Keratinocyte (primary cell): ENCODE results near the gene GRAMD1C. TPM values are rescaled to one million over a fixed set of nuclear protein-coding genes. Genes with fewer than 3 reads are reported as not detected.

ENCODE experiments used
- DNase-seq: peaks from one replicate; pipeline ENCODE4 v3.0.0-alpha.2; 2011; ENCODE audit warnings: low read depth, missing footprints, low spot score
- FAIRE-seq: peaks from 2 replicates; lab custom pipeline; 2011; peaks lifted over from hg19 to GRCh38; lab: Jason Lieb, UNC
- H2AFZ ChIP-seq: 2 replicates; pipeline ENCODE4 v1.6.0; 2012; ENCODE audit warnings: low read length, control low read depth, inconsistent platforms; ENCODE audit not compliant: control insufficient read depth
- H3K27ac ChIP-seq: 2 replicates; pipeline ENCODE4 v1.5.1; 2011; ENCODE audit warnings: low read length; ENCODE audit not compliant: control insufficient read depth, insufficient read depth
- H3K27me3 ChIP-seq: 3 replicates; pipeline ENCODE4 v1.6.0; 2011; ENCODE audit warnings: low read length; ENCODE audit not compliant: control insufficient read depth, insufficient read depth; ENCODE audit errors: extremely low read depth
- H3K36me3 ChIP-seq, 2 experiments: 2 replicates in 1 of 2; 3 replicates in 1 of 2; pipeline ENCODE4 v1.5.1; 2011; ENCODE audit warnings: low read length in 2 of 2, mild to moderate bottlenecking in 1 of 2; ENCODE audit not compliant: control insufficient read depth in 2 of 2, insufficient read depth in 2 of 2; ENCODE audit errors: extremely low read depth in 1 of 2
- H3K4me1 ChIP-seq: 3 replicates; pipeline ENCODE4 v1.5.1; 2011; ENCODE audit warnings: low read length; ENCODE audit not compliant: control insufficient read depth, insufficient read depth; ENCODE audit errors: extremely low read depth
- H3K4me2 ChIP-seq: 3 replicates; pipeline ENCODE4 v1.6.0; 2011; ENCODE audit warnings: low read depth, low read length; ENCODE audit not compliant: control insufficient read depth, insufficient read depth; ENCODE audit errors: extremely low read depth
- H3K4me3 ChIP-seq, 3 experiments: fragments of 200-600 bp in 1 of 3; sonication (generic) in 1 of 3; 2 replicates in 2 of 3; 3 replicates in 1 of 3; pipeline ENCODE4 v1.5.1; 2011 to 2016; ENCODE audit warnings: low read length in 3 of 3, mild to moderate bottlenecking in 3 of 3, control low read depth in 2 of 3, inconsistent platforms in 1 of 3, low read depth in 1 of 3, mixed read lengths in 1 of 3, mixed run types in 1 of 3, moderate library complexity in 1 of 3; ENCODE audit not compliant: control insufficient read depth in 2 of 3, insufficient read depth in 2 of 3; ENCODE audit errors: extremely low read depth in 1 of 3
- H3K79me2 ChIP-seq: 2 replicates; pipeline ENCODE4 v1.6.0; 2012; ENCODE audit warnings: low read length; ENCODE audit not compliant: control insufficient read depth, insufficient read depth
- H3K9ac ChIP-seq: 3 replicates; pipeline ENCODE4 v1.6.0; 2011; ENCODE audit warnings: low read length; ENCODE audit not compliant: control insufficient read depth, insufficient read depth; ENCODE audit errors: extremely low read depth
- H3K9me1 ChIP-seq: 3 replicates; pipeline ENCODE4 v1.6.0; 2011; ENCODE audit warnings: low read length; ENCODE audit not compliant: control insufficient read depth, insufficient read depth; ENCODE audit errors: extremely low read depth
- H3K9me3 ChIP-seq: 2 replicates; pipeline ENCODE4 v1.5.1; 2012; ENCODE audit warnings: low read depth, low read length; ENCODE audit not compliant: control insufficient read depth
- H4K20me1 ChIP-seq: 3 replicates; pipeline ENCODE4 v1.6.0; 2011; ENCODE audit warnings: low read length; ENCODE audit not compliant: control insufficient read depth, insufficient read depth; ENCODE audit errors: extremely low read depth
- CTCF ChIP-seq, 3 experiments: IDR thresholded peaks in 1 of 3; conservative IDR thresholded peaks in 1 of 3; optimal IDR thresholded peaks in 1 of 3; 2 replicates in 2 of 3; 3 replicates in 1 of 3; pipeline versions ENCODE3 to v1.5.1; 2011; ENCODE audit warnings: low read length in 3 of 3, mild to moderate bottlenecking in 3 of 3, moderate library complexity in 2 of 3, control low read depth in 1 of 3, inconsistent platforms in 1 of 3; ENCODE audit not compliant: insufficient read depth in 2 of 3; ENCODE audit errors: extremely low read depth in 1 of 3
- EZH2 ChIP-seq: IDR thresholded peaks from one replicate; pipeline ENCODE4 v1.6.1; 2012; ENCODE audit warnings: inconsistent platforms, mild to moderate bottlenecking, low read length, moderate library complexity
- dilution Hi-C: fragments of 300-500 bp; cut with MboI; formaldehyde crosslinking; loops from one replicate; pipeline ENCODE4 v1.7.0; 2020; ENCODE audit warnings: low sequenced_read_pairs; ENCODE audit not compliant: extremely low pct_ligation_motif_present
- polyA plus RNA-seq, 5 experiments: library from polyadenylated mRNA; depleted of rRNA in 3 of 5; stranded (reverse) in 3 of 5; stranded (forward) in 1 of 5; unstranded in 1 of 5; fragments of >200 nt; gene quantifications; 1 replicate in 1 of 5; 2 replicates in 3 of 5; 3 replicates in 1 of 5; pipeline versions ENCODE4 v1.2.1 to v1.2.3, GENCODE V29; 2011 to 2012; ENCODE audit warnings: missing spikeins in 2 of 5, low read depth in 1 of 5, low replicate concordance in 1 of 5

Gene GRAMD1C
- polyA plus RNA-seq, 1 donor (not counting 4 experiments of a cell fraction or from before 2014, with no cell fraction given) = 2.7 TPM

- dilution Hi-C loops = no loop called here
- H3K27ac ChIP-seq = no peak overlapping the region
- no peak overlapping the region for H2AFZ ChIP-seq
- peaks cover 8% of the 10 kb centered on the region for H3K4me1 ChIP-seq
- H3K4me3 ChIP-seq = no peak overlapping the region
- no peaks in the 10 kb centered on the region for H3K27me3 ChIP-seq
- TF ChIP-seq EZH2 (no peak), CTCF (optimal IDR thresholded peaks at IDR 0.05 in 1 of 3, IDR thresholded peaks at IDR 0.05 in 1 of 3, conservative IDR thresholded peaks at IDR 0.05 in 1 of 3; ENCODE audit: extremely low read depth in 1 of 3, insufficient read depth in 2 of 3, low read length in 3 of 3) (peak in 2 of 3 experiments; percentile 45 to 48)
- FAIRE-seq (peak; percentile 64), DNase-seq (no peak)
- H3K36me3 ChIP-seq = no peaks in the 10 kb centered on the region
- no peaks in the 10 kb centered on the region for H3K9me3 ChIP-seq
- no peaks in the 10 kb centered on the region for H3K79me2 ChIP-seq
- no peak overlapping the region for H3K9ac ChIP-seq
- H4K20me1 ChIP-seq = no peaks in the 10 kb centered on the region
- no peak overlapping the region for H3K4me2 ChIP-seq
- no peaks in the 10 kb centered on the region for H3K9me1 ChIP-seq
Measured at GRCh38 chr3:113844622-113845222, 6.1 kb downstream of the GRAMD1C start.

GRCh38 chr3:113847247-113847646 lies 8.7 kb downstream of the GRAMD1C start:
- Histone ChIP-seq H2AFZ (no peak overlapping the region), H3K36me3 (no peaks in the 10 kb centered on the region), H3K9me3 (no peaks in the 10 kb centered on the region), H3K4me1 (peaks cover 8% of the 10 kb centered on the region), H3K4me2 (no peak overlapping the region), H3K4me3 (no peak overlapping the region), H3K27me3 (no peaks in the 10 kb centered on the region), H3K9ac (no peak overlapping the region), H3K9me1 (no peaks in the 10 kb centered on the region), H3K27ac (peak overlapping the region; percentile 34), H3K79me2 (no peaks in the 10 kb centered on the region), H4K20me1 (no peaks in the 10 kb centered on the region)
- DNase-seq = no peak
- dilution Hi-C loops = no loop called here
- TF ChIP-seq EZH2 (no peak), CTCF (optimal IDR thresholded peaks at IDR 0.05 in 1 of 3, IDR thresholded peaks at IDR 0.05 in 1 of 3, conservative IDR thresholded peaks at IDR 0.05 in 1 of 3; ENCODE audit: extremely low read depth in 1 of 3, insufficient read depth in 2 of 3, low read length in 3 of 3) (no peak)
- FAIRE-seq = no peak
